ENCODE measurements around the gene TBC1D14.
"Not testable (repeated sequence)": the region's sequence is repeated elsewhere in the genome, so short reads cannot be mapped to it uniquely, and the experiment has no call there.

The TBC1D14 gene

DNA sequence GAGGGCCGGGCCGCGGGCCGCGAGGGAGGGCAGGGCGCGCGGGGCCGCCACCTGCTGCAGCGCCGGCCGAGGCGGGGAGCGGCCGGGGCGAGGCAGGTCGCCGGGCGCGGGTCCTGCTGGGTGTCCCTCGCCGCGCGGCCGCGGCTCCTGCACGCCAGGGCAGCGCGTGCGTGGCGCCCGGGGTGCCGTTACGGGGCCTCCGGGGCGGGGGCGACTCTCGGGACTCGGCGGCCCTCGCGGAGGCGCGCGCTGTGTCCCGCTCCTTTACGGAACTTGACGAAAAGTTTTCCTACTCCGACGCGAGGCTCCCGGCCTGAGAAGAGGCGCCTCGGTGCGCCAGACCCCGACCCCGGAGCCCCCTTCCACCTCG is 329 bp downstream of the TBC1D14 start:
- Histone ChIP-seq H3K4me1 (ENCODE audit: low read length) (peaks cover 19% of the 10 kb centered on the region), H3K9ac (ENCODE audit: low read length) (peak overlapping the region; percentile 73), H2AFZ (ENCODE audit: low read depth, low read length) (no peak overlapping the region)

GRCh38 chr4:6910340-6910959 is 824 bp downstream of the TBC1D14 start:
- no peak overlapping the region for H2AFZ ChIP-seq (ENCODE audit: low read depth, low read length)

More for the DNA sequence above, 329 bp downstream of the TBC1D14 start:
- H4K20me1 ChIP-seq (ENCODE audit: insufficient read depth, low read length), result peaks cover 5% of the 10 kb centered on the region; the same call in 1 of the 2 replicates
- peak overlapping the region; percentile 100 for H3K4me2 ChIP-seq (ENCODE audit: low read length)
- H3K9me3 ChIP-seq (ENCODE audit: insufficient read depth, low read length), result no peaks in the 10 kb centered on the region
- H3K36me3 ChIP-seq (replicated peaks; ENCODE audit: low read depth, low read length), result no peaks in the 10 kb centered on the region
- no peaks in the 10 kb centered on the region; the same call in 1 of the 2 replicates for H3K27me3 ChIP-seq (ENCODE audit: low read depth, low read length)
- H3K4me3 ChIP-seq (ENCODE audit: low read length), result peak overlapping the region; percentile 93
- H3K79me2 ChIP-seq (ENCODE audit: low read length), result peaks cover 23% of the 10 kb centered on the region
- no peak for TF ChIP-seq EZH2phosphoT487 (IDR thresholded peaks at IDR 0.05; ENCODE audit: low read depth)
- TF ChIP-seq CTCF (IDR thresholded peaks at IDR 0.05; ENCODE audit: low read depth, low read length), result no peak
- H3K27ac ChIP-seq (ENCODE audit: low read length), result no peak overlapping the region

DNA sequence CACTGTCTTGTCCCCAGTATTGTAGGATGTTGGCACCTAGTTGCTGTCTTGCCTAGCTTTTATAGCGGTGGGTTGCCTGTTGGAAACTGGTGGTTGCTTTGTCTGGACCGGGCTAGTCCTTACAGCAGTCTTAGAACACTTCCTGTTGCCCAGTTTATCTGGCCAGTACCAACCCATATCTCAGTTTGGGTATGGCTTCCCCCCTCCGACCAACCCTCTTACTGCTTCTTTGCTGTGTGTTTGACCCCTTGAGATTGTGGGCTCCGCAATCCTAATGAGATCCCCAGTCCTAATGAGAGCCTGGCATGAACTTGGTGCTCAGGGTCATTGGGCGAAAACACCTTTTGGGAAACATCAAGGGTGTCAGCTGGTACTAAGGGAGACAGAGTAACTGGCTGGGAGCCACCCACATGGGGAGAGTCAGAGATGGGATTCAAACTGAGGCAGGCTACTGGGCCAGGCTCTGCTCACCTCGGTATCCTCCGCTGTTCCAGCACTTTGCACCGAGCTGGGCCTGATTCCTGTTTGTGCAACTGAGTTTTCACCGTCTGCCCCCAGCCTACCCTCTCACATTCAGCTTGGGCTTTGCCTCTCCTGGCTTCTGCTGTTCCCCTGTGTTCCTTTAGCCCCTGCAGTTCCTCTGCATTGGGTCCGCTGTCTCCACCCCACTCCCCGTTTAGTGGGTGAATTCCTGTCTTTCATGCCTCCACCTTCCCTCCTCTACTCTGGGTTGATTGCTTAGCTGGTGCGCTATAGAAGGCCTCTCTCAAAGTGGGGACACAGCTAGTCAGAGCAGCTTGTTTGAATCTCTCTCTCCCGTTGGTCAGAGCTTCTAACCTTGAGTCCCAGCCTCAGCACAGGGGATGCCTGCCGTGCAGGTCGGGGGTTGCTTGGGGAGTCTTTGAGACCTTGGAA is 1.6 kb downstream of the TBC1D14 start:
- H3K4me3 ChIP-seq (ENCODE audit: low read length), result peak overlapping the region; percentile 93
- H3K27ac ChIP-seq (ENCODE audit: low read length), result no peak overlapping the region
- TF ChIP-seq EZH2phosphoT487 (IDR thresholded peaks at IDR 0.05; ENCODE audit: low read depth), result no peak
- TF ChIP-seq CTCF (IDR thresholded peaks at IDR 0.05; ENCODE audit: low read depth, low read length), result no peak
- peak overlapping the region; percentile 100 for H3K4me2 ChIP-seq (ENCODE audit: low read length)
- peaks cover 12% of the 10 kb centered on the region; the same call in 1 of the 2 replicates for H4K20me1 ChIP-seq (ENCODE audit: insufficient read depth, low read length)
- no peak overlapping the region for H2AFZ ChIP-seq (ENCODE audit: low read depth, low read length)
- H3K9ac ChIP-seq (ENCODE audit: low read length), result no peak overlapping the region
- H3K27me3 ChIP-seq (ENCODE audit: low read depth, low read length), result no peaks in the 10 kb centered on the region; the same call in 1 of the 2 replicates
- H3K79me2 ChIP-seq (ENCODE audit: low read length), result peaks cover 28% of the 10 kb centered on the region
- peaks cover 19% of the 10 kb centered on the region for H3K4me1 ChIP-seq (ENCODE audit: low read length)
- no peaks in the 10 kb centered on the region for H3K36me3 ChIP-seq (replicated peaks; ENCODE audit: low read depth, low read length)
- H3K9me3 ChIP-seq (ENCODE audit: insufficient read depth, low read length), result no peaks in the 10 kb centered on the region

More at GRCh38 chr4:6910340-6910959, 824 bp downstream of the TBC1D14 start:
- H3K79me2 ChIP-seq (ENCODE audit: low read length), result peaks cover 28% of the 10 kb centered on the region
- no peaks in the 10 kb centered on the region for H3K36me3 ChIP-seq (replicated peaks; ENCODE audit: low read depth, low read length)
- no peaks in the 10 kb centered on the region; the same call in 1 of the 2 replicates for H3K27me3 ChIP-seq (ENCODE audit: low read depth, low read length)
- H3K4me3 ChIP-seq (ENCODE audit: low read length), result peak overlapping the region; percentile 93
- H3K9me3 ChIP-seq (ENCODE audit: insufficient read depth, low read length), result no peaks in the 10 kb centered on the region
- H3K4me1 ChIP-seq (ENCODE audit: low read length), result peaks cover 19% of the 10 kb centered on the region
- TF ChIP-seq CTCF (IDR thresholded peaks at IDR 0.05; ENCODE audit: low read depth, low read length), result no peak
- TF ChIP-seq EZH2phosphoT487 (IDR thresholded peaks at IDR 0.05; ENCODE audit: low read depth), result no peak
- H3K4me2 ChIP-seq (ENCODE audit: low read length), result peak overlapping the region; percentile 100
- H3K9ac ChIP-seq (ENCODE audit: low read length), result peak overlapping the region; percentile 73
- H4K20me1 ChIP-seq (ENCODE audit: insufficient read depth, low read length), result peaks cover 10% of the 10 kb centered on the region; the same call in 1 of the 2 replicates
- H3K27ac ChIP-seq (ENCODE audit: low read length), result no peak overlapping the region

GRCh38 chr4:6911917-6912316 is 2.3 kb downstream of the TBC1D14 start:
- H3K4me3 ChIP-seq (ENCODE audit: low read length); H3K4me2 ChIP-seq (ENCODE audit: low read length); H3K27me3 ChIP-seq (ENCODE audit: low read depth, low read length); H3K9ac ChIP-seq (ENCODE audit: low read length); H3K27ac ChIP-seq (ENCODE audit: low read length); H3K36me3 ChIP-seq (replicated peaks; ENCODE audit: low read depth, low read length); H2AFZ ChIP-seq (ENCODE audit: low read depth, low read length); H3K9me3 ChIP-seq (ENCODE audit: insufficient read depth, low read length): not testable (repeated sequence)
- Histone ChIP-seq H3K4me1 (ENCODE audit: low read length) (peaks cover 19% of the 10 kb centered on the region), H3K79me2 (ENCODE audit: low read length) (peaks cover 29% of the 10 kb centered on the region), H4K20me1 (ENCODE audit: insufficient read depth, low read length) (peaks cover 12% of the 10 kb centered on the region; the same call in 1 of the 2 replicates)
